K562 (cell line): ENCODE measurements around the gene SYT10. TPM values are rescaled to one million over a fixed set of nuclear protein-coding genes. Genes with fewer than 3 reads are reported as not detected.
A peak's percentile ranks its signal among the peaks of the same experiment; 100 is the strongest.

Source experiments
- CTBP1 ChIP-seq: fragments of 450-650 bp; IDR thresholded peaks from 2 replicates; pipeline ENCODE4 v1.6.1; 2016; ENCODE audit warnings: borderline replicate concordance
- E2F3 ChIP-seq: fragments of 250-450 bp; sonication (Bioruptor Pico); IDR thresholded peaks from 2 replicates; pipeline ENCODE4 v1.4.0; 2020; ENCODE audit warnings: mild to moderate bottlenecking
- HDAC1 ChIP-seq, 2 experiments: fragments of 450-650 bp; IDR thresholded peaks; 2 replicates each; pipeline ENCODE4 v1.6.1; 2016 to 2017; ENCODE audit warnings: inconsistent platforms in 1 of 2, mild to moderate bottlenecking in 1 of 2, moderate library complexity in 1 of 2
- HDAC6 ChIP-seq: IDR thresholded peaks from 2 replicates; pipeline ENCODE4 v1.6.1; 2012; ENCODE audit warnings: low read depth, mild to moderate bottlenecking, control low read depth, inconsistent platforms, low read length, moderate library complexity
- HNRNPLL ChIP-seq: fragments of 200-400 bp; formaldehyde crosslinking; IDR thresholded peaks from 2 replicates; pipeline ENCODE4 v1.6.1; 2017; ENCODE audit warnings: low read length, low read depth, mild to moderate bottlenecking; ENCODE audit not compliant: poor library complexity, severe bottlenecking
- LEF1 ChIP-seq: fragments of 450-650 bp; IDR thresholded peaks from 2 replicates; pipeline ENCODE4 v1.6.1; 2016; ENCODE audit warnings: mild to moderate bottlenecking
- MYC ChIP-seq, 2 experiments: fragments of 250-450 bp in 1 of 2; sonication (Bioruptor Pico) in 1 of 2; IDR thresholded peaks; 2 replicates each; pipeline versions ENCODE4 v1.5.1 to v1.6.1; 2012 to 2021; ENCODE audit warnings: low read depth in 2 of 2, borderline replicate concordance in 1 of 2, improper control_type of control experiment in 1 of 2, low read length in 1 of 2, mild to moderate bottlenecking in 1 of 2, moderate library complexity in 1 of 2
- RBBP5 ChIP-seq: fragments of 200-600 bp; sonication (generic); IDR thresholded peaks from 2 replicates; pipeline ENCODE4 v1.6.1; 2012; ENCODE audit warnings: borderline replicate concordance, mild to moderate bottlenecking, low read length, control low read depth, inconsistent platforms; ENCODE audit not compliant: insufficient read depth, poor library complexity, severe bottlenecking
- SUPT5H ChIP-seq: fragments of 450-650 bp; IDR thresholded peaks from 2 replicates; pipeline ENCODE4 v1.6.1; 2016
- ZBTB7A ChIP-seq: IDR thresholded peaks from 2 replicates; pipeline ENCODE4 v1.6.1; 2011; ENCODE audit warnings: low read depth, mild to moderate bottlenecking, low read length, moderate library complexity, borderline replicate concordance; ENCODE audit not compliant: control insufficient read depth
- ZNF282 ChIP-seq: sonication (generic); formaldehyde crosslinking; IDR thresholded peaks from 2 replicates; pipeline ENCODE4 v1.8.1; 2023; ENCODE audit warnings: missing genetic modification reagents
- ZNF766 ChIP-seq: fragments of 200-800 bp; sonication (Bioruptor generic); conservative IDR thresholded peaks from 2 replicates; pipeline ENCODE4 v1.6.1; 2016; ENCODE audit warnings: missing genetic modification characterization, missing compliant biosample characterization
- ZNF77 ChIP-seq: fragments of 250-450 bp; sonication (Bioruptor Pico); IDR thresholded peaks from 2 replicates; pipeline ENCODE4 v1.5.0; 2020
- polyA plus RNA-seq, 8 experiments: library from polyadenylated mRNA; depleted of rRNA in 4 of 8; stranded (reverse) in 5 of 8; unstranded in 3 of 8; fragments of >200 nt; fragmentation: Nextera tagmentation in 2 of 8; fragmentation: Illumina TruSeq in 1 of 8; extraction: Ambion mirVana in 2 of 8; extraction: Trizol in 1 of 8; gene quantifications; 2 replicates each; pipeline versions ENCODE4 v1.2.1 to v1.2.3, GENCODE V29; 2011 to 2014; ENCODE audit warnings: inconsistent platforms in 1 of 8, missing spikeins in 1 of 8
- total RNA-seq, 7 experiments: library from RNA; depleted of rRNA in 6 of 7; stranded (reverse); fragments of >200 nt in 6 of 7; fragmentation: Illumina TruSeq in 2 of 7; extraction: Trizol in 2 of 7; gene quantifications; 2 replicates each; pipeline versions ENCODE4 v1.2.1 to v1.2.3, GENCODE V29; 2011 to 2021; ENCODE audit warnings: low replicate concordance in 1 of 7
- TF ChIP-seq, protein P1 (sequence below), 3 experiments: IDR thresholded peaks in 2 of 3; conservative IDR thresholded peaks in 1 of 3; 2 replicates each; pipeline ENCODE4 v1.5.1; 2011 to 2012; ENCODE audit warnings: low read length in 3 of 3, mild to moderate bottlenecking in 3 of 3, control low read depth in 2 of 3, improper control_type of control experiment in 1 of 3, inconsistent platforms in 1 of 3, low read depth in 1 of 3, mixed read lengths in 1 of 3, moderate library complexity in 1 of 3; ENCODE audit not compliant: insufficient read depth in 2 of 3
- TF ChIP-seq, protein P2 (sequence below): fragments of 250-450 bp; sonication (Bioruptor Pico); IDR thresholded peaks from 2 replicates; pipeline ENCODE4 v1.4.0; 2020; ENCODE audit warnings: mild to moderate bottlenecking, moderate library complexity
- TF ChIP-seq, protein P3 (sequence below), 2 experiments: IDR thresholded peaks; 2 replicates each; pipeline ENCODE4 v1.6.1; 2012; ENCODE audit warnings: improper control_type of control experiment in 2 of 2, low read depth in 2 of 2, low read length in 2 of 2, borderline replicate concordance in 1 of 2
- TF ChIP-seq, protein P4 (sequence below), 2 experiments: IDR thresholded peaks; 2 replicates each; pipeline ENCODE4 v1.6.1; 2011; ENCODE audit warnings: borderline replicate concordance in 1 of 2, control low read depth in 1 of 2, low read depth in 1 of 2, low read length in 1 of 2, mild to moderate bottlenecking in 1 of 2, mixed read lengths in 1 of 2, moderate library complexity in 1 of 2; ENCODE audit not compliant: insufficient read depth in 1 of 2, insufficient read length in 1 of 2, poor library complexity in 1 of 2, severe bottlenecking in 1 of 2; ENCODE audit errors: extremely low read depth in 1 of 2

SYT10 gene
- total and polyA plus RNA-seq, 9 of the 15 experiments (the other 6 are each of a cell fraction or from before 2014, with no cell fraction given) = 0.27 to 6.2 (median 2.5) TPM

DNA sequence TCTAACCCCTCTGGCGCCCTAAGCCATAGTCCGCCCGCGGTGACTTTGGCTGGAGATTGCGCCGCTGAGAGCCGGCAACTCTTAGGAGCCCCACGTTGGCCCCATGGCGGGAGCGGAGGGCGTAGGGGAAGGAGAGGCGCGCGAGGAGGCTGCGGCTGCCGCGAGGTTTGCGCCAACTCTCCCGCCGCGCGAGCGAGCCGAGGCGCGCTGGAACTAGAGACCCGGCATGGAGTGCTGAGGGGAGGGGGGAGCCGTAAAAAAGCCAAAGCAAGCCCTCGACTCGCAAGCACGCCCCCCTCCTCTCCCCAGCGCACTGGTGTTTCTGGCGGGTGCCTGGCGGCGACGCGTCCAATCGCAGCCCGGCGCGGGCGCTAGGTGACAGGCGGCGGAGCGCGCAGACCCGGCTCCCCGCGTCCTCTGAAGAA is at the start of gene SYT10 (continued):
- TF ChIP-seq, protein P1, sequence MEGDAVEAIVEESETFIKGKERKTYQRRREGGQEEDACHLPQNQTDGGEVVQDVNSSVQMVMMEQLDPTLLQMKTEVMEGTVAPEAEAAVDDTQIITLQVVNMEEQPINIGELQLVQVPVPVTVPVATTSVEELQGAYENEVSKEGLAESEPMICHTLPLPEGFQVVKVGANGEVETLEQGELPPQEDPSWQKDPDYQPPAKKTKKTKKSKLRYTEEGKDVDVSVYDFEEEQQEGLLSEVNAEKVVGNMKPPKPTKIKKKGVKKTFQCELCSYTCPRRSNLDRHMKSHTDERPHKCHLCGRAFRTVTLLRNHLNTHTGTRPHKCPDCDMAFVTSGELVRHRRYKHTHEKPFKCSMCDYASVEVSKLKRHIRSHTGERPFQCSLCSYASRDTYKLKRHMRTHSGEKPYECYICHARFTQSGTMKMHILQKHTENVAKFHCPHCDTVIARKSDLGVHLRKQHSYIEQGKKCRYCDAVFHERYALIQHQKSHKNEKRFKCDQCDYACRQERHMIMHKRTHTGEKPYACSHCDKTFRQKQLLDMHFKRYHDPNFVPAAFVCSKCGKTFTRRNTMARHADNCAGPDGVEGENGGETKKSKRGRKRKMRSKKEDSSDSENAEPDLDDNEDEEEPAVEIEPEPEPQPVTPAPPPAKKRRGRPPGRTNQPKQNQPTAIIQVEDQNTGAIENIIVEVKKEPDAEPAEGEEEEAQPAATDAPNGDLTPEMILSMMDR (IDR thresholded peaks at IDR 0.05 in 2 of 3, conservative IDR thresholded peaks at IDR 0.05 in 1 of 3; ENCODE audit: insufficient read depth in 2 of 3, low read depth in 1 of 3, low read length in 3 of 3) = no peak
- no peak for TF ChIP-seq ZNF766 (CRISPR knock-in tag)
- TF ChIP-seq MYC (IDR thresholded peaks at IDR 0.05; ENCODE audit: low read depth, low read length) = 0 out of 2 replicates have a peak, but pooled peaks have one; percentile 12
- TF ChIP-seq MYC (CRISPR knock-in tag; IDR thresholded peaks at IDR 0.05; ENCODE audit: borderline replicate concordance, low read depth) = no peak
- TF ChIP-seq CTBP1 = 0 out of 2 replicates have a peak, but pooled peaks have one; percentile 47
- TF ChIP-seq E2F3 (CRISPR knock-in tag) = 0 out of 2 replicates have a peak, but pooled peaks have one; percentile 50
- TF ChIP-seq ZBTB7A = peak; percentile 54; the same call in 1 of the 2 replicates
- TF ChIP-seq LEF1 = no peak
- TF ChIP-seq, protein P2, sequence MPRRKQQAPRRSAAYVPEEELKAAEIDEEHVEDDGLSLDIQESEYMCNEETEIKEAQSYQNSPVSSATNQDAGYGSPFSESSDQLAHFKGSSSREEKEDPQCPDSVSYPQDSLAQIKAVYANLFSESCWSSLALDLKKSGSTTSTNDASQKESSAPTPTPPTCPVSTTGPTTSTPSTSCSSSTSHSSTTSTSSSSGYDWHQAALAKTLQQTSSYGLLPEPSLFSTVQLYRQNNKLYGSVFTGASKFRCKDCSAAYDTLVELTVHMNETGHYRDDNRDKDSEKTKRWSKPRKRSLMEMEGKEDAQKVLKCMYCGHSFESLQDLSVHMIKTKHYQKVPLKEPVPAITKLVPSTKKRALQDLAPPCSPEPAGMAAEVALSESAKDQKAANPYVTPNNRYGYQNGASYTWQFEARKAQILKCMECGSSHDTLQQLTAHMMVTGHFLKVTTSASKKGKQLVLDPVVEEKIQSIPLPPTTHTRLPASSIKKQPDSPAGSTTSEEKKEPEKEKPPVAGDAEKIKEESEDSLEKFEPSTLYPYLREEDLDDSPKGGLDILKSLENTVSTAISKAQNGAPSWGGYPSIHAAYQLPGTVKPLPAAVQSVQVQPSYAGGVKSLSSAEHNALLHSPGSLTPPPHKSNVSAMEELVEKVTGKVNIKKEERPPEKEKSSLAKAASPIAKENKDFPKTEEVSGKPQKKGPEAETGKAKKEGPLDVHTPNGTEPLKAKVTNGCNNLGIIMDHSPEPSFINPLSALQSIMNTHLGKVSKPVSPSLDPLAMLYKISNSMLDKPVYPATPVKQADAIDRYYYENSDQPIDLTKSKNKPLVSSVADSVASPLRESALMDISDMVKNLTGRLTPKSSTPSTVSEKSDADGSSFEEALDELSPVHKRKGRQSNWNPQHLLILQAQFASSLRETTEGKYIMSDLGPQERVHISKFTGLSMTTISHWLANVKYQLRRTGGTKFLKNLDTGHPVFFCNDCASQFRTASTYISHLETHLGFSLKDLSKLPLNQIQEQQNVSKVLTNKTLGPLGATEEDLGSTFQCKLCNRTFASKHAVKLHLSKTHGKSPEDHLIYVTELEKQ (CRISPR knock-in tag) = no peak
- TF ChIP-seq HDAC6 = 0 out of 2 replicates have a peak, but pooled peaks have one; percentile 28
- TF ChIP-seq RBBP5 = peak; percentile 82
- no peak for TF ChIP-seq ZNF77 (CRISPR knock-in tag)
- TF ChIP-seq, protein P3, sequence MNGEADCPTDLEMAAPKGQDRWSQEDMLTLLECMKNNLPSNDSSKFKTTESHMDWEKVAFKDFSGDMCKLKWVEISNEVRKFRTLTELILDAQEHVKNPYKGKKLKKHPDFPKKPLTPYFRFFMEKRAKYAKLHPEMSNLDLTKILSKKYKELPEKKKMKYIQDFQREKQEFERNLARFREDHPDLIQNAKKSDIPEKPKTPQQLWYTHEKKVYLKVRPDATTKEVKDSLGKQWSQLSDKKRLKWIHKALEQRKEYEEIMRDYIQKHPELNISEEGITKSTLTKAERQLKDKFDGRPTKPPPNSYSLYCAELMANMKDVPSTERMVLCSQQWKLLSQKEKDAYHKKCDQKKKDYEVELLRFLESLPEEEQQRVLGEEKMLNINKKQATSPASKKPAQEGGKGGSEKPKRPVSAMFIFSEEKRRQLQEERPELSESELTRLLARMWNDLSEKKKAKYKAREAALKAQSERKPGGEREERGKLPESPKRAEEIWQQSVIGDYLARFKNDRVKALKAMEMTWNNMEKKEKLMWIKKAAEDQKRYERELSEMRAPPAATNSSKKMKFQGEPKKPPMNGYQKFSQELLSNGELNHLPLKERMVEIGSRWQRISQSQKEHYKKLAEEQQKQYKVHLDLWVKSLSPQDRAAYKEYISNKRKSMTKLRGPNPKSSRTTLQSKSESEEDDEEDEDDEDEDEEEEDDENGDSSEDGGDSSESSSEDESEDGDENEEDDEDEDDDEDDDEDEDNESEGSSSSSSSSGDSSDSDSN (IDR thresholded peaks at IDR 0.05; ENCODE audit: borderline replicate concordance in 1 of 2, low read depth in 2 of 2, low read length in 2 of 2) = peak in 1 of 2 experiments; percentile 69; a peak in 2 of 4 replicates
- peak; percentile 39 for TF ChIP-seq HNRNPLL
- TF ChIP-seq, protein P4, sequence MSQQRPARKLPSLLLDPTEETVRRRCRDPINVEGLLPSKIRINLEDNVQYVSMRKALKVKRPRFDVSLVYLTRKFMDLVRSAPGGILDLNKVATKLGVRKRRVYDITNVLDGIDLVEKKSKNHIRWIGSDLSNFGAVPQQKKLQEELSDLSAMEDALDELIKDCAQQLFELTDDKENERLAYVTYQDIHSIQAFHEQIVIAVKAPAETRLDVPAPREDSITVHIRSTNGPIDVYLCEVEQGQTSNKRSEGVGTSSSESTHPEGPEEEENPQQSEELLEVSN (IDR thresholded peaks at IDR 0.05; ENCODE audit: borderline replicate concordance in 1 of 2, extremely low read depth in 1 of 2, insufficient read depth in 1 of 2, insufficient read length in 1 of 2, low read depth in 1 of 2, low read length in 1 of 2, poor library complexity in 1 of 2, severe bottlenecking in 1 of 2) = peak; percentile 90 to 95
- TF ChIP-seq SUPT5H = peak; percentile 29; the same call in 1 of the 2 replicates
- no peak for TF ChIP-seq ZNF282
- peak in 1 of 2 experiments; percentile 27; a peak in 1 of 4 replicates for TF ChIP-seq HDAC1 (IDR thresholded peaks at IDR 0.05)
